ENCODE measurements around the gene DLGAP1. TPM values are rescaled to one million over a fixed set of nuclear protein-coding genes. Genes with fewer than 3 reads are reported as not detected.

DLGAP1 gene
- total RNA-seq, 1 donor from 2014 or later, result 11.5 TPM

DNA sequence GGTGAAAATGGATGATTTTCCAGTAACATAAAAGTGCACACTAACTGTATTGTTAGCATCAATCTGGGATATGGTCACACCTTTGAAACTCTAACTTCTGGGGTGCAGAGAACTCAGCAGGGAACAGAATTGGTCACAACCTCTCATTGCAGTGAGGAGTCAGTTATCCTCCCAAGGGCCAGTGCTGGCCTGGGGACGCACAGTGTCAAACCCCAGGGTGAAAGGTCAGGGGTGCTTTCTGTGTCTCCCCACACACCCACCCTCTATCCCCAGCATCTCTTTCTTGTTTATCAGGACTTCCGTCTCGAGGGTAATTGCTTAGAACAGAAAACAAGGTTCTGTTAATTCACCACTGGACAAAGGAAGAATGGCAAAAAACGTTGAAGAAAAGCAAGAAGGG lies 208.7 kb downstream of the DLGAP1 start:
- Mint-ChIP-seq H3K4me1 (peaks cover 22% of the 10 kb centered on the region), H3K27ac (ENCODE audit: unreplicated experiment) (no peak overlapping the region), H3K27me3 (ENCODE audit: low read depth) (no peaks in the 10 kb centered on the region), H3K4me3 (no peak overlapping the region), H3K36me3 (ENCODE audit: low read depth) (no peaks in the 10 kb centered on the region), H3K9me3 (no peaks in the 10 kb centered on the region)
- no peak for DNase-seq (ENCODE audit: low read depth, low spot score)
- no peak for TF ChIP-seq CTCF (conservative IDR thresholded peaks at IDR 0.05)

DNA sequence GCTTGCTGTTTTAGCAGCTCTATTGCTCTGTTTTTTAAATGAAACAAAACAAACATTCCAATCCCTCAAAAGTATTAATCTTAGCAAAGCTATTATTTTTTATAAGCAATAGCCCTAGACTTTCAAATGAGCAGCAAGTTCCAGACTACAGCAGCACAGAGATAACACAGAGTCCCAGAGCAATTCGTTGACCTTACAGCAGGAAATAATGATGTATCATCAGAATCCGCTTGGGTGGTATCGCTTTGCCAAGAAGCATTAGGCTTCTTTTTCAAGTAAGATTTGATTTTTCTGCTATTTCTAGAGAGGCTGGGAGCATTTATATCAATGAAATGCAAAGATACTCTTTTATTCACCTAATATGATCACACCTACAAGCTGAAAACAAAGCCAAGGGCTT lies 209.7 kb downstream of the DLGAP1 start:
- H3K36me3 Mint-ChIP-seq (ENCODE audit: low read depth), result no peaks in the 10 kb centered on the region
- no peaks in the 10 kb centered on the region for H3K9me3 Mint-ChIP-seq
- peaks cover 22% of the 10 kb centered on the region for H3K4me1 Mint-ChIP-seq

GRCh38 chr18:4242431-4243161 lies 212.5 kb downstream of the DLGAP1 start:
- H3K4me3 Mint-ChIP-seq, result no peak overlapping the region
- no peak overlapping the region for H3K27ac Mint-ChIP-seq (ENCODE audit: unreplicated experiment)
- TF ChIP-seq CTCF (conservative IDR thresholded peaks at IDR 0.05), result no peak
- no peaks in the 10 kb centered on the region for H3K9me3 Mint-ChIP-seq
- no peaks in the 10 kb centered on the region for H3K27me3 Mint-ChIP-seq (ENCODE audit: low read depth)
- H3K36me3 Mint-ChIP-seq (ENCODE audit: low read depth), result no peaks in the 10 kb centered on the region
- DNase-seq (ENCODE audit: low read depth, low spot score), result no peak
- H3K4me1 Mint-ChIP-seq, result peaks cover 7% of the 10 kb centered on the region

More for the DNA sequence above, 209.7 kb downstream of the DLGAP1 start:
- TF ChIP-seq CTCF (conservative IDR thresholded peaks at IDR 0.05), result no peak
- no peak overlapping the region for H3K27ac Mint-ChIP-seq (ENCODE audit: unreplicated experiment)
- no peaks in the 10 kb centered on the region for H3K27me3 Mint-ChIP-seq (ENCODE audit: low read depth)
- no peak for DNase-seq (ENCODE audit: low read depth, low spot score)
- H3K4me3 Mint-ChIP-seq, result no peak overlapping the region

DNA sequence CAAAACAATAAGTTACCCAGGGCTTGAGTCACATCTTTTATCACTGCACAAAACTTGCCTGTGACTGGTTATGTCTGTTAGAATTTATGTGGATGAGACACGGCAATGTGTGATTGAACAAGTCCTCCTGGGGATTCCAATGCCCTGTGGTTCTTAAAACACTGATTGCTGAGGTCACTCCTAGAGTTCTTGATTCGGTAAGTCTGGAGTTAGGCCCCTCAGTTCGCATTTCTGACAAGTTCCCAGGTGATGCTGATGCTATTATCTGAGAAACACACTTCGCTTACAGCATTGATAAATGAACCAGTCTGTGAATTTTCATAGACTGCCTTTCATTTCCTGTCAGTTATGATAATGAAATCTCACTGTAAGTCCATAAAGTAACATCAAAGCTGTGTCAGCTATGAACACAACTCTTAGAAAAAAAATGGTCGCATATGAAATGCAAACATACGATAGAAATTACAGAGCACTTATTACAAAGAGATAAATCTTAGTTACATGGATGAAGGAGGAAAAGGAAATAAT lies 214.0 kb downstream of the DLGAP1 start:
- no peak overlapping the region for H3K4me3 Mint-ChIP-seq
- H3K27me3 Mint-ChIP-seq (ENCODE audit: low read depth), result no peaks in the 10 kb centered on the region
- no peak for DNase-seq (ENCODE audit: low read depth, low spot score)
- no peaks in the 10 kb centered on the region for H3K36me3 Mint-ChIP-seq (ENCODE audit: low read depth)
- TF ChIP-seq CTCF (conservative IDR thresholded peaks at IDR 0.05), result no peak
- no peaks in the 10 kb centered on the region for H3K4me1 Mint-ChIP-seq
- no peak overlapping the region for H3K27ac Mint-ChIP-seq (ENCODE audit: unreplicated experiment)
- H3K9me3 Mint-ChIP-seq, result no peaks in the 10 kb centered on the region

DNA sequence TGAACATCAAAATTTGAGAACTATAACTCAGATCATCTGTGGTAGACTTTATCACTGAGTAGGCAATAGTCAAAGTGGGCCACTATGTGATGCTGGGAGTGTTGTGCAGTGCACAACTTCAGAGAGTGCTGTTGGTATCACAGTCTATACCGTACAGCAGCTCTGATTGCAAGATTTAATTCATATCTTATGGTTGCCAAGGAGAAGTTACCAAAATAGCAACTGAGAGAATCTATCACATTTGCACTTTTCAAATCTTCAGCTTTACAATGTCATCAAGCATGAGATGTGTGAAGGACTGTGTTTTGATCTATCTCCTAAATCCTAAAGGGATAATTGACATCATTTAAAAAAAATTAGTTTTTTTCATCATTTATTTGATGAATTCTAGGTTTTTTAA lies 216.1 kb downstream of the DLGAP1 start:
- Mint-ChIP-seq H3K4me3 (no peak overlapping the region), H3K27me3 (ENCODE audit: low read depth) (no peaks in the 10 kb centered on the region), H3K36me3 (ENCODE audit: low read depth) (no peaks in the 10 kb centered on the region), H3K27ac (ENCODE audit: unreplicated experiment) (no peak overlapping the region), H3K9me3 (no peaks in the 10 kb centered on the region), H3K4me1 (no peaks in the 10 kb centered on the region)
- TF ChIP-seq CTCF (conservative IDR thresholded peaks at IDR 0.05), result no peak
- DNase-seq (ENCODE audit: low read depth, low spot score), result no peak
